ENCODE data around the gene REEP5. TPM values are rescaled to one million over a fixed set of nuclear protein-coding genes. Genes with fewer than 3 reads are reported as not detected.

The REEP5 gene
- total RNA-seq, 1 experiment from 2014 or later = 49.6 TPM

DNA sequence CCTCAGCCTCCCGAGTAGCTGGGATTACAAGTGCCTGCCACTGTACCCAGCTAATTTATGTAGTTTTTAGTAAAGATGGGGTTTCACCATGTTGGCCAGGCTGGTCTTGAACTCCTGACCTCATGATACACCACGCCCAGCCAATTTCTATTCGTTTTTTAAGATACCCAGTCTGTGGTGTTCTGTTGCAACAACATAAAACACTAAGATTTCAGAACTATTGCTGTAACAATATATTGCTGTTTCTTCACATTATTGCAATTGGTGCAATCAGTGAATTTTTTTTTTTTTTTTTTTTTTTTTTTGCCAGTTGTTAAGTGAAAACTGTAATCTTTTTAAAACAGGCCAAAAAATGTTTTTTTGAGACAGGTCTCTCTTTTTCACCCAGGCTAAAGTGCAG is 51.1 kb downstream of the REEP5 start:
- Mint-ChIP-seq H3K27ac (no peak overlapping the region), H3K27me3 (ENCODE audit: low read depth) (no peaks in the 10 kb centered on the region), H3K36me3 (peaks cover 47% of the 10 kb centered on the region), H3K4me1 (peaks cover 6% of the 10 kb centered on the region), H3K4me3 (no peak overlapping the region), H3K9me3 (no peaks in the 10 kb centered on the region)
- TF ChIP-seq FOXJ3 (CRISPR knock-in tag; IDR thresholded peaks at IDR 0.05; ENCODE audit: borderline replicate concordance) = no peak
- TF ChIP-seq TCF7 (CRISPR knock-in tag; IDR thresholded peaks at IDR 0.05; ENCODE audit: low read depth) = no peak
- TF ChIP-seq, protein P1, sequence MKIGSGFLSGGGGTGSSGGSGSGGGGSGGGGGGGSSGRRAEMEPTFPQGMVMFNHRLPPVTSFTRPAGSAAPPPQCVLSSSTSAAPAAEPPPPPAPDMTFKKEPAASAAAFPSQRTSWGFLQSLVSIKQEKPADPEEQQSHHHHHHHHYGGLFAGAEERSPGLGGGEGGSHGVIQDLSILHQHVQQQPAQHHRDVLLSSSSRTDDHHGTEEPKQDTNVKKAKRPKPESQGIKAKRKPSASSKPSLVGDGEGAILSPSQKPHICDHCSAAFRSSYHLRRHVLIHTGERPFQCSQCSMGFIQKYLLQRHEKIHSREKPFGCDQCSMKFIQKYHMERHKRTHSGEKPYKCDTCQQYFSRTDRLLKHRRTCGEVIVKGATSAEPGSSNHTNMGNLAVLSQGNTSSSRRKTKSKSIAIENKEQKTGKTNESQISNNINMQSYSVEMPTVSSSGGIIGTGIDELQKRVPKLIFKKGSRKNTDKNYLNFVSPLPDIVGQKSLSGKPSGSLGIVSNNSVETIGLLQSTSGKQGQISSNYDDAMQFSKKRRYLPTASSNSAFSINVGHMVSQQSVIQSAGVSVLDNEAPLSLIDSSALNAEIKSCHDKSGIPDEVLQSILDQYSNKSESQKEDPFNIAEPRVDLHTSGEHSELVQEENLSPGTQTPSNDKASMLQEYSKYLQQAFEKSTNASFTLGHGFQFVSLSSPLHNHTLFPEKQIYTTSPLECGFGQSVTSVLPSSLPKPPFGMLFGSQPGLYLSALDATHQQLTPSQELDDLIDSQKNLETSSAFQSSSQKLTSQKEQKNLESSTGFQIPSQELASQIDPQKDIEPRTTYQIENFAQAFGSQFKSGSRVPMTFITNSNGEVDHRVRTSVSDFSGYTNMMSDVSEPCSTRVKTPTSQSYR (CRISPR knock-in tag; IDR thresholded peaks at IDR 0.05) = no peak
- TF ChIP-seq, protein P2, sequence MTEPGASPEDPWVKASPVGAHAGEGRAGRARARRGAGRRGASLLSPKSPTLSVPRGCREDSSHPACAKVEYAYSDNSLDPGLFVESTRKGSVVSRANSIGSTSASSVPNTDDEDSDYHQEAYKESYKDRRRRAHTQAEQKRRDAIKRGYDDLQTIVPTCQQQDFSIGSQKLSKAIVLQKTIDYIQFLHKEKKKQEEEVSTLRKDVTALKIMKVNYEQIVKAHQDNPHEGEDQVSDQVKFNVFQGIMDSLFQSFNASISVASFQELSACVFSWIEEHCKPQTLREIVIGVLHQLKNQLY (CRISPR knock-in tag; IDR thresholded peaks at IDR 0.05) = no peak
- no peak for TF ChIP-seq CTCF (IDR thresholded peaks at IDR 0.05)
- TF ChIP-seq ZNF138 (CRISPR knock-in tag; conservative IDR thresholded peaks at IDR 0.05) = no peak
- no peak for TF ChIP-seq NFE2L1 (CRISPR knock-in tag; IDR thresholded peaks at IDR 0.05)
- no peak for TF ChIP-seq NFYB (CRISPR knock-in tag; conservative IDR thresholded peaks at IDR 0.05; ENCODE audit: low read depth)
- TF ChIP-seq ATF6 (CRISPR knock-in tag; IDR thresholded peaks at IDR 0.05) = no peak
- no peak for TF ChIP-seq ZNF232 (CRISPR knock-in tag; IDR thresholded peaks at IDR 0.05)
- TF ChIP-seq ZNF317 (CRISPR knock-in tag; IDR thresholded peaks at IDR 0.05; ENCODE audit: borderline replicate concordance, low read depth) = no peak
- ATAC-seq (no peak), DNase-seq (ENCODE audit: low spot score) (no peak)
- ChIA-PET CTCF (no interaction called here), POLR2A (no interaction called here)

DNA sequence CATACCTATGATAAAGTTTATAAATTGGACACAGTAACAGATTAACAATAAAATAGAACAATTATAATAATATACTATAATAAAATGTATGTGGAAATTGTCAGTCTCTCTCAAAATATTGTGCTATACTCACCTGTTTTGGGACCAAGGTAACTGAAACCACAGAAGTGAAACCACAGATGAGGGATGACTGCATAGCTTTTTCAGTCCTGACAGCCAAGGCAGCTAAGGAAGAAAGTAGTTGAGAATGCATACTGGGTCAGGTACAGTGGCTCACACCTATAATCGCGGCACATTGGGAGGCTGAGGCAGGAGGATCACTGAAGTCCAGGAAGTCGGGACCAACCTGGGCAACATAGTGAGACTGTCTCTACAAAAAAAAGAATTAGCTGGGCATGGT is 52.1 kb downstream of the REEP5 start:
- no peak overlapping the region for H3K27ac Mint-ChIP-seq
- CTCF ChIA-PET = no interaction called here
- no peaks in the 10 kb centered on the region for H3K9me3 Mint-ChIP-seq
- POLR2A ChIA-PET = no interaction called here
- H3K4me1 Mint-ChIP-seq = no peaks in the 10 kb centered on the region
- ATAC-seq = no peak
- peaks cover 54% of the 10 kb centered on the region for H3K36me3 Mint-ChIP-seq
- no peak overlapping the region for H3K4me3 Mint-ChIP-seq
- no peak for DNase-seq (ENCODE audit: low spot score)
- H3K27me3 Mint-ChIP-seq (ENCODE audit: low read depth) = no peaks in the 10 kb centered on the region
- TF ChIP-seq, protein P1 (CRISPR knock-in tag; IDR thresholded peaks at IDR 0.05) = no peak
- no peak for TF ChIP-seq FOXP4 (CRISPR knock-in tag; IDR thresholded peaks at IDR 0.05)
- TF ChIP-seq, protein P3, sequence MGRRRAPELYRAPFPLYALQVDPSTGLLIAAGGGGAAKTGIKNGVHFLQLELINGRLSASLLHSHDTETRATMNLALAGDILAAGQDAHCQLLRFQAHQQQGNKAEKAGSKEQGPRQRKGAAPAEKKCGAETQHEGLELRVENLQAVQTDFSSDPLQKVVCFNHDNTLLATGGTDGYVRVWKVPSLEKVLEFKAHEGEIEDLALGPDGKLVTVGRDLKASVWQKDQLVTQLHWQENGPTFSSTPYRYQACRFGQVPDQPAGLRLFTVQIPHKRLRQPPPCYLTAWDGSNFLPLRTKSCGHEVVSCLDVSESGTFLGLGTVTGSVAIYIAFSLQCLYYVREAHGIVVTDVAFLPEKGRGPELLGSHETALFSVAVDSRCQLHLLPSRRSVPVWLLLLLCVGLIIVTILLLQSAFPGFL (CRISPR knock-in tag; IDR thresholded peaks at IDR 0.05; ENCODE audit: borderline replicate concordance) = no peak
- no peak for TF ChIP-seq TCF7 (CRISPR knock-in tag; IDR thresholded peaks at IDR 0.05; ENCODE audit: low read depth)
- TF ChIP-seq, protein P4, sequence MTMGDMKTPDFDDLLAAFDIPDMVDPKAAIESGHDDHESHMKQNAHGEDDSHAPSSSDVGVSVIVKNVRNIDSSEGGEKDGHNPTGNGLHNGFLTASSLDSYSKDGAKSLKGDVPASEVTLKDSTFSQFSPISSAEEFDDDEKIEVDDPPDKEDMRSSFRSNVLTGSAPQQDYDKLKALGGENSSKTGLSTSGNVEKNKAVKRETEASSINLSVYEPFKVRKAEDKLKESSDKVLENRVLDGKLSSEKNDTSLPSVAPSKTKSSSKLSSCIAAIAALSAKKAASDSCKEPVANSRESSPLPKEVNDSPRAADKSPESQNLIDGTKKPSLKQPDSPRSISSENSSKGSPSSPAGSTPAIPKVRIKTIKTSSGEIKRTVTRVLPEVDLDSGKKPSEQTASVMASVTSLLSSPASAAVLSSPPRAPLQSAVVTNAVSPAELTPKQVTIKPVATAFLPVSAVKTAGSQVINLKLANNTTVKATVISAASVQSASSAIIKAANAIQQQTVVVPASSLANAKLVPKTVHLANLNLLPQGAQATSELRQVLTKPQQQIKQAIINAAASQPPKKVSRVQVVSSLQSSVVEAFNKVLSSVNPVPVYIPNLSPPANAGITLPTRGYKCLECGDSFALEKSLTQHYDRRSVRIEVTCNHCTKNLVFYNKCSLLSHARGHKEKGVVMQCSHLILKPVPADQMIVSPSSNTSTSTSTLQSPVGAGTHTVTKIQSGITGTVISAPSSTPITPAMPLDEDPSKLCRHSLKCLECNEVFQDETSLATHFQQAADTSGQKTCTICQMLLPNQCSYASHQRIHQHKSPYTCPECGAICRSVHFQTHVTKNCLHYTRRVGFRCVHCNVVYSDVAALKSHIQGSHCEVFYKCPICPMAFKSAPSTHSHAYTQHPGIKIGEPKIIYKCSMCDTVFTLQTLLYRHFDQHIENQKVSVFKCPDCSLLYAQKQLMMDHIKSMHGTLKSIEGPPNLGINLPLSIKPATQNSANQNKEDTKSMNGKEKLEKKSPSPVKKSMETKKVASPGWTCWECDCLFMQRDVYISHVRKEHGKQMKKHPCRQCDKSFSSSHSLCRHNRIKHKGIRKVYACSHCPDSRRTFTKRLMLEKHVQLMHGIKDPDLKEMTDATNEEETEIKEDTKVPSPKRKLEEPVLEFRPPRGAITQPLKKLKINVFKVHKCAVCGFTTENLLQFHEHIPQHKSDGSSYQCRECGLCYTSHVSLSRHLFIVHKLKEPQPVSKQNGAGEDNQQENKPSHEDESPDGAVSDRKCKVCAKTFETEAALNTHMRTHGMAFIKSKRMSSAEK (CRISPR knock-in tag; IDR thresholded peaks at IDR 0.05; ENCODE audit: borderline replicate concordance) = no peak
- TF ChIP-seq MAX (CRISPR knock-in tag; IDR thresholded peaks at IDR 0.05) = no peak

Data from WTC11 (cell line).